ENCODE results near the gene RNLS. TPM values are rescaled to one million over a fixed set of nuclear protein-coding genes. Genes with fewer than 3 reads are reported as not detected.

RNLS gene
- total RNA-seq, 1 donor from 2014 or later = 1.7 TPM

GRCh38 chr10:88465765-88466164, 117.4 kb downstream of the RNLS start:
- no peaks in the 10 kb centered on the region for H3K36me3 Mint-ChIP-seq (ENCODE audit: unreplicated experiment)
- H3K4me1 Mint-ChIP-seq (ENCODE audit: unreplicated experiment) = peaks cover 18% of the 10 kb centered on the region
- H3K9me3 Mint-ChIP-seq (ENCODE audit: unreplicated experiment) = no peaks in the 10 kb centered on the region
- no peak overlapping the region for H3K4me3 Mint-ChIP-seq (ENCODE audit: unreplicated experiment)
- no peak for DNase-seq (ENCODE audit: extremely low spot score, unreplicated experiment)
- H3K27me3 Mint-ChIP-seq (ENCODE audit: unreplicated experiment) = no peaks in the 10 kb centered on the region
- H3K27ac Mint-ChIP-seq (ENCODE audit: unreplicated experiment) = no peak overlapping the region
- TF ChIP-seq CTCF (IDR thresholded peaks at IDR 0.05) = no peak

GRCh38 chr10:88463811-88464210, 119.3 kb downstream of the RNLS start:
- peaks cover 18% of the 10 kb centered on the region for H3K4me1 Mint-ChIP-seq (ENCODE audit: unreplicated experiment)
- H3K4me3 Mint-ChIP-seq (ENCODE audit: unreplicated experiment) = no peak overlapping the region
- H3K36me3 Mint-ChIP-seq (ENCODE audit: unreplicated experiment) = no peaks in the 10 kb centered on the region
- no peaks in the 10 kb centered on the region for H3K9me3 Mint-ChIP-seq (ENCODE audit: unreplicated experiment)
- TF ChIP-seq CTCF (IDR thresholded peaks at IDR 0.05) = no peak
- no peak overlapping the region for H3K27ac Mint-ChIP-seq (ENCODE audit: unreplicated experiment)
- DNase-seq (ENCODE audit: extremely low spot score, unreplicated experiment) = no peak
- H3K27me3 Mint-ChIP-seq (ENCODE audit: unreplicated experiment) = peaks cover 11% of the 10 kb centered on the region

- Mint-ChIP-seq H3K36me3 (ENCODE audit: unreplicated experiment) (no peaks in the 10 kb centered on the region), H3K4me1 (ENCODE audit: unreplicated experiment) (peaks cover 2% of the 10 kb centered on the region), H3K4me3 (ENCODE audit: unreplicated experiment) (no peak overlapping the region), H3K27me3 (ENCODE audit: unreplicated experiment) (peaks cover 11% of the 10 kb centered on the region), H3K9me3 (ENCODE audit: unreplicated experiment) (no peaks in the 10 kb centered on the region), H3K27ac (ENCODE audit: unreplicated experiment) (no peak overlapping the region)
- TF ChIP-seq CTCF (IDR thresholded peaks at IDR 0.05) = no peak
- DNase-seq (ENCODE audit: extremely low spot score, unreplicated experiment) = no peak
Measured at GRCh38 chr10:88461426-88461825, 121.7 kb downstream of the RNLS start.

- Mint-ChIP-seq H3K36me3 (ENCODE audit: unreplicated experiment) (no peaks in the 10 kb centered on the region), H3K27ac (ENCODE audit: unreplicated experiment) (no peak overlapping the region), H3K4me1 (ENCODE audit: unreplicated experiment) (no peaks in the 10 kb centered on the region), H3K27me3 (ENCODE audit: unreplicated experiment) (peaks cover 11% of the 10 kb centered on the region), H3K4me3 (ENCODE audit: unreplicated experiment) (no peak overlapping the region), H3K9me3 (ENCODE audit: unreplicated experiment) (no peaks in the 10 kb centered on the region)
- no peak for TF ChIP-seq CTCF (IDR thresholded peaks at IDR 0.05)
- no peak for DNase-seq (ENCODE audit: extremely low spot score, unreplicated experiment)
Measured at GRCh38 chr10:88459530-88459929, 123.6 kb downstream of the RNLS start.

- TF ChIP-seq CTCF (IDR thresholded peaks at IDR 0.05) = no peak
- Mint-ChIP-seq H3K36me3 (ENCODE audit: unreplicated experiment) (no peaks in the 10 kb centered on the region), H3K9me3 (ENCODE audit: unreplicated experiment) (no peaks in the 10 kb centered on the region), H3K27ac (ENCODE audit: unreplicated experiment) (no peak overlapping the region), H3K4me1 (ENCODE audit: unreplicated experiment) (no peaks in the 10 kb centered on the region), H3K4me3 (ENCODE audit: unreplicated experiment) (no peak overlapping the region), H3K27me3 (ENCODE audit: unreplicated experiment) (peaks cover 11% of the 10 kb centered on the region)
- no peak for DNase-seq (ENCODE audit: extremely low spot score, unreplicated experiment)
Measured at GRCh38 chr10:88458209-88458608, 124.9 kb downstream of the RNLS start.

Data from osteocyte (in vitro differentiated cells).